Measurements from ENCODE around the gene AHI1. TPM values are rescaled to one million over a fixed set of nuclear protein-coding genes. Genes with fewer than 3 reads are reported as not detected.
"Not testable (repeated sequence)": the region's sequence is repeated elsewhere in the genome, so short reads cannot be mapped to it uniquely, and the experiment has no call there.

Gene AHI1
- total RNA-seq, 1 donor from 2014 or later = 23.2 TPM

GRCh38 chr6:135251498-135252441, 245.8 kb downstream of the AHI1 start:
- Mint-ChIP-seq H3K36me3 (no peaks in the 10 kb centered on the region), H3K4me1 (ENCODE audit: unreplicated experiment) (no peaks in the 10 kb centered on the region), H3K9me3 (no peaks in the 10 kb centered on the region), H3K27me3 (peaks cover 6% of the 10 kb centered on the region), H3K4me3 (no peak overlapping the region), H3K27ac (no peak overlapping the region)
- DNase-seq (ENCODE audit: extremely low spot score, unreplicated experiment) = no peak
- no peak for TF ChIP-seq CTCF (conservative IDR thresholded peaks at IDR 0.05)

GRCh38 chr6:135250751-135251497, 246.6 kb downstream of the AHI1 start:
- DNase-seq (ENCODE audit: extremely low spot score, unreplicated experiment) = no peak
- Mint-ChIP-seq H3K4me3 (no peak overlapping the region), H3K27me3 (peaks cover 6% of the 10 kb centered on the region), H3K9me3 (no peaks in the 10 kb centered on the region), H3K36me3 (no peaks in the 10 kb centered on the region), H3K4me1 (ENCODE audit: unreplicated experiment) (no peaks in the 10 kb centered on the region), H3K27ac (no peak overlapping the region)
- TF ChIP-seq CTCF (conservative IDR thresholded peaks at IDR 0.05) = no peak

- no peak for TF ChIP-seq CTCF (conservative IDR thresholded peaks at IDR 0.05)
- Mint-ChIP-seq H3K9me3 (no peaks in the 10 kb centered on the region), H3K4me1 (ENCODE audit: unreplicated experiment) (no peaks in the 10 kb centered on the region), H3K27me3 (no peaks in the 10 kb centered on the region), H3K36me3 (no peaks in the 10 kb centered on the region), H3K27ac (no peak overlapping the region), H3K4me3 (no peak overlapping the region)
- no peak for DNase-seq (ENCODE audit: extremely low spot score, unreplicated experiment)
These were observed 247.3 kb downstream of the AHI1 start for GRCh38 chr6:135250234-135250633.

- not testable (repeated sequence) for H3K36me3 Mint-ChIP-seq; H3K4me3 Mint-ChIP-seq; H3K27ac Mint-ChIP-seq; H3K9me3 Mint-ChIP-seq; H3K4me1 Mint-ChIP-seq (ENCODE audit: unreplicated experiment); H3K27me3 Mint-ChIP-seq; DNase-seq (ENCODE audit: extremely low spot score, unreplicated experiment)
These were observed 251.0 kb downstream of the AHI1 start for GRCh38 chr6:135246412-135247012.

- Mint-ChIP-seq H3K9me3 (no peaks in the 10 kb centered on the region), H3K27me3 (no peaks in the 10 kb centered on the region), H3K36me3 (no peaks in the 10 kb centered on the region), H3K4me3 (no peak overlapping the region), H3K27ac (no peak overlapping the region), H3K4me1 (ENCODE audit: unreplicated experiment) (no peaks in the 10 kb centered on the region)
- no peak for DNase-seq (ENCODE audit: extremely low spot score, unreplicated experiment)
- TF ChIP-seq CTCF (conservative IDR thresholded peaks at IDR 0.05) = no peak
These were observed 252.7 kb downstream of the AHI1 start for GRCh38 chr6:135244805-135245204.
